NCI-H187 (cell line): Measurements from ENCODE around the gene CEACAM19.
"Not testable (repeated sequence)": the region's sequence is repeated elsewhere in the genome, so short reads cannot be mapped to it uniquely, and the experiment has no call there.

Experiments
- DNase-seq, 2 experiments: peaks; one replicate each; lab custom pipeline; 2025; lab: John Stamatoyannopoulos, UW

CEACAM19 gene

DNA sequence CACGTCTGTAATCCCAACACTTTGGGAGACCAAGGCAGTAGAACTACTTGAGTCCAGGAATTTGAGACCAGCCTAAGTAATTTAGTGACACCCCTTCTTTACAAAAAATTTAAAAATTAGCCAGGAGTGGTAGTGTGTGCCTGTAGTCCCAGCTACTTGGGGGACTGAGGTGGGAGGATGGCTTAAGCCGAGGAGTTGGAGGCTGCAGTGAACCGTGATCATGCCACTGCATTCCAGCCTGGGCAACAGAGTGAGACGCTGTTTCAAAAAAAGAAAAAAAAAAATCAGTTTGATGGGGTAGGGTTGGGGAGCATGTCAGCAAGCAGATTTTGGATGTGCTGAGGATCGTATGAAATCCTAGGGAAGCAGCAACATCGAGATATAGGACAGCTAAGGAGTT, 4.2 kb downstream of the CEACAM19 start:
- DNase-seq, result no peak

- DNase-seq, result no peak
These were observed 5.9 kb downstream of the CEACAM19 start for GRCh38 chr19:44677019-44677811.

DNA sequence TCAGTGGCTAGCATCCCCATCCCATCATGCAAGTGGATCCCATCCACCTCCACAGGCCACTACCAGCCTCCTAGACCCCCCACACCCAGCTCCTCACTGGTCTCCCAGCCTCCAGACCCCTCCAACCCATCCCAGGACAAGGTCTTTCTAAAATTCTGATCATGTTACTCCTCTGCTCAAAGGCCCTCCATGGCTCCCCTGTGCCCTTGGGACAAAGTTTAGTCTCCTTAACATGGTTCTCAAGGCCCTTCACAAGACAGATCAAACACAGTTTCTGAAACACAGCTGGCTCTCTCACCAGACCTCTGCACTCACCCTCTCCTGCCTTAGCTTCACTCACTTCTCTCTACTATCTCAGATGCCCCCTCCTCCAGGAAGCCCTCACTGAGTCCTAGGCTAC, 9.3 kb downstream of the CEACAM19 start:
- no peak for DNase-seq

- DNase-seq, result no peak
These were observed 10.9 kb downstream of the CEACAM19 start for GRCh38 chr19:44681992-44682790.

DNA sequence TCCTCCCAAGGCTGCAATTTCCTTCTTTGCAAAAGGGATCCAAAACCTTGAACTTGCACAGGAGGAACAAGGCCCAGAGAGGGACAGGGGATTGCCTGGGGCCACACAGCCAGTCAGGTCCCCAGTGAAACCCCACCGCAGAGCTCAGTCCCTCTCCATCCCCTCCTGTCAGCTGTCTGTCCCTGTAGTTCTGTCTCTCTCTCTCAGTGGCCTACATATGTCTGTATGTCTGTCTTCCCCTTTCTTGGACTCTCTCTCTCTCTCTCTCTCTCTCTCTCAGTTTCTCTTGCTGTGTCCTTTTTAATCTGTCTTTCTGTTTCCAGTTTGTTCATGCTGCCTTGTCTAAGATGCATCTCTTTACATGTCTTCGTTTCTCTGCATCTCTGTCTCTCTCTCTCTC, 11.5 kb downstream of the CEACAM19 start:
- no peak for DNase-seq

DNA sequence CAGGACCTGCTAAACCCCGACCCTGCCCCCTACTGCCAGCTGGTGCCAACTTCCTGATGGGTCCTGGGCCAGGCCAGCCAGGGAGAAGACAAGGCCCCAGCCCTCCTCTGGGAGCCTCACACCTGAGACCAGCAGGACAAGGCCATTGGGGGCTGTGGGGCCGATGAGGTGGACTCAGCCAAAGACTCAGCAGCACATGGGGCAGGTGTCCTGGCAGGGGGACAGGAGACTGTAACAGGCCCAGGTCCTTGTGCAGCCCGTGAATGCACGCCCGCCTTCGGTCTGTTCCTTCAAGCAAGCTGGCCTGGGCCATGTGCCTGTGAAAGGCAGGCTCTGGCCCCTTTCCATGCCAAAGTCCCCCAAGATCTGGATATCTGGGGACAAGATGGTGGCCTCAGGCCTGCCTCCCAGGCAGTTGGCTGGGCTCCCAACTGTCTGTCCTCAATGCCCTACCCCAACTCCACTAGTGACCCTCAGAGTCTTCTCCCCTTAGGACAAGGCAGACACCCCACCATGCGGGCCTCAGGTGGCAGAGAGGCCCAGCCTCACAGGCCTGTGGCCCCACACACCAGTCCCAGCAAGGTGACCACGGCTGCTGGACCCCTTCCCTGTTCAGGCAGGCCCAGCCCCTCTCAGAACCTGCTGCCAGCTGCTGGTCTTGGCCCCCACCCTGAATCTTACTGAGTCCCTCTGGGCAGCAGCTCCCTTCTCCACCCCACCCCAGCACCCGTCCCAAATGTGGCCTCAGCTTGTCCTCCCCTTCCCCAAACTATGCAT, 12.3 kb downstream of the CEACAM19 start:
- DNase-seq, result no peak

DNA sequence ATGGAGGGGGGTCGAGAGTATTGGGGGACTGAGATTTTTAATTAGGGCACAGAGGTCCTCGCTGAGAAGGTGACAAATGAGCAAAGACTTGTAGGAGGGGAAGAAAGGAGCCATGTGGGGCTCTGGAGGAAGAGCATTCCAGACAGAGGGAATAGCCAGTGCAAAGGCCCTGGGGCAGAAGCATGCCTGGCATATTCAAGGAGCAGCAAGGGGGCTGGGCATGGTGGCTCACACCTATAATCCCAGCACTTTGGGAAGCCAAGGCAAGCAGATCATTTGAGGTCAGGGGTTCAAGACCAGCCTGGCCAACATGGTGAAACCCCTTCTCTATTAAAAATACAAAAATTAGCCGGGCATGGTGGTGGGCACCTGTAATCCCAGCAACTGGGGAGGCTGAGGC, 13.1 kb downstream of the CEACAM19 start:
- DNase-seq, result not testable (repeated sequence)

- no peak for DNase-seq
These were observed 13.9 kb downstream of the CEACAM19 start for GRCh38 chr19:44684892-44685863.

DNA sequence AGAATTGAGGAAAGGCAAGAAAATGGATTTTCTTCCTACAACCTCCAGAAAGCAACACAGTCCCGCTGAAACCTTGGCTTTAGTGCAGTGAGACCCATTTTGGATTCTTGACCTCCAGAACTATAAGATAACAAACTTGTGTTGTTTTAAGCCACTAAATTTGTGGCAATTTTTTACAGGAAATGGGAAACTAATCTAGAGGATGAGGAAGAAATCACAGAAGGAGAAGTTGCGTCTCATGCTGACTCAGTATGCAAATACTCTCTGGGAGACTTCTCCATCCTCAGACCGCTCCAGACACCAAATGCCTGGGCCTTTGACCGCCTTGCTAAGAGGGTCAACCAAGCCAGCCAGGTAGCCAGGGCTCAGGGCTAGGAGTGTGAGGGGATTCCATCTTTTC, 14.6 kb downstream of the CEACAM19 start:
- no peak for DNase-seq

GRCh38 chr19:44686896-44687295, 15.6 kb downstream of the CEACAM19 start:
- no peak for DNase-seq

DNA sequence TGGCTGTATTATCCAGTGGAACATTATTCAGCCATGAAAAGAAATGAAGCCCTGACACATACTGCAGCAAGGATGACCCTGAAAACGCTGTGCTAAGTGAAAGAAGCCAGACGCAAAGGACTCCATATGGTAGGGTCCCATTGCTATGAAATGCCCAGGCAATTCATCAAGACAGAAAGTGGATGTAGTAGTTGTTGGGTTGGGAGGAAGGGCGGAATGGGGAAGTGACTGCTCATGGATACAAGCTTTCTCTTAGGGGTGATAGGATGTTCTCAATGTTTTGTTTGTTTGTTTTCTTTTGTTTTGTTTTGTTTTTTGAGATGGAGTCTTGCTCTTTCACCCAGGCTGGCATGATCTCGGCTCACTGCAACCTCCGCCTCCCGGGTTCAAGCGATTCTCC, 16.6 kb downstream of the CEACAM19 start:
- DNase-seq, result no peak

DNA sequence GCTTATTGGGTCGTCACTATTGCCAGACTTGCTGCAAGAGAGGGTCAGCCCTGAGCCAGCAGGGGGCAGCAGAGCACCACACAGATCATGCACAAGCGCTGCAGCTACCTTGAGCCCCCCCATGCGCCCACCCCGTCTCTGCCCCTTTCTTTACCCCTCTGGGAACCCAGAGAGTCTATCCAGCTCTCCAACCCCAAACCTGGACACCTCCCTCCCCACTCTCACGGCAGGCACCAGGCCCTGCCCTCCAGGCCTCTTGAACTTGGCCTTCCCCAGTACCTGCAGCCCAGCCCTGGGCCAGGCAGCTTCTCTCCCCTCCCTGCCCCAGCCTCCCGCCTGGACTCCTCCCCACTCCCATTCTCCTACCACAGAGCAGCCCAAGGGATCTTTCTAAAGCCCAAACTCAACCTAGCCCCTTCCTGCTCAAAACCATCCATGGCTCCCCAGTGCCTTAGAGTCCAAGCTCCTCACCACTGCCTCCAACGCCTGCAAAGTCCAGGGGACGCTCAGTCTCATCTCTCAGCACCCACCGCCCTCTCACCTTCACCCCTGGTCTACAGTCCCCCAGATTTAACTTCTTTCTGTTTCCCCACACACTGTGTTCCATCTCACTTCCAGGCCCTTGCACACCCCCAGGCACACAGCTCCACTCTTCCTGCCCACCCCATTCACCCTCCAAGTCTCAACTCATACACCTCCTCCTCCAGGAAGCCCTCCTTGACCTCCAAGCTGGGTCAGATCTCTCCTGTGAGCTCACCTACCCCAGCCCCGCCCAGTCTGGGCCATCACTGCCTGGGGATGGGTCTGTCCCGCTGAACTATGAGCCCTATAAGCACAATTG, 18.2 kb downstream of the CEACAM19 start:
- peak in 1 of 2 experiments; percentile 8 for DNase-seq

DNA sequence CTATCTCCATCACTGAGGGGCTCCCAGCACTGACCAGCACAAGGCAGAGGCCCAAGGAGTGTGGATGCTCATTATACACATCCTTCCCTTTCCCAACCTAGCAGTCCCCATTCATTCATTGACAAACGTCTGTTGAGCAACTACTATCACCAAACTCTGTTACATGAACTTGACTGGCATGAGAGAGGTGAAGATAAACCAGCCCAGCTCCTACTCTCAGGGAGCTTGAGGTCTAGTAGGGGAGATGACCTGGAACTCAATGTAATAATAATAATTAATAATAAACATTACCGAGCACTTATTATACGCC, 18.8 kb downstream of the CEACAM19 start:
- DNase-seq, result no peak

DNA sequence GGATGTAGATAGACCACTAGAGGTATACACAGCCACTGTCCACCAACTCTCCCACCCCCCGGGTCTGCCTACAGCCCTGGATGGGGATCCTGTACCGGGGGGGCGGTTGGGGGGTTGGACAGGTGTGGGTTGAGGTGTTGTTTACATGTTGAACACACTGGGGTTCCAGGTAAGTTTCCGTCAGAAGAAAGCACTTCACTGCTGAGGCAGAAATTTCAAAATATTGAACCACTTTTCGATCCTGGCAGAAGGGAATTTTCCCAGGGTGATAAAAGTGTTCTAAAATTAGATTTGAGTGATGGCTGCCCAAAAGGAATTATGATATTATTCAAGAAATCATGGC, 21.1 kb downstream of the CEACAM19 start:
- DNase-seq, result no peak

- no peak for DNase-seq
These were observed 22.9 kb downstream of the CEACAM19 start for GRCh38 chr19:44694184-44694579.

- no peak for DNase-seq
These were observed 25.8 kb downstream of the CEACAM19 start for GRCh38 chr19:44696939-44697669.

- no peak for DNase-seq
These were observed 26.4 kb downstream of the CEACAM19 start for GRCh38 chr19:44697670-44698034.

DNA sequence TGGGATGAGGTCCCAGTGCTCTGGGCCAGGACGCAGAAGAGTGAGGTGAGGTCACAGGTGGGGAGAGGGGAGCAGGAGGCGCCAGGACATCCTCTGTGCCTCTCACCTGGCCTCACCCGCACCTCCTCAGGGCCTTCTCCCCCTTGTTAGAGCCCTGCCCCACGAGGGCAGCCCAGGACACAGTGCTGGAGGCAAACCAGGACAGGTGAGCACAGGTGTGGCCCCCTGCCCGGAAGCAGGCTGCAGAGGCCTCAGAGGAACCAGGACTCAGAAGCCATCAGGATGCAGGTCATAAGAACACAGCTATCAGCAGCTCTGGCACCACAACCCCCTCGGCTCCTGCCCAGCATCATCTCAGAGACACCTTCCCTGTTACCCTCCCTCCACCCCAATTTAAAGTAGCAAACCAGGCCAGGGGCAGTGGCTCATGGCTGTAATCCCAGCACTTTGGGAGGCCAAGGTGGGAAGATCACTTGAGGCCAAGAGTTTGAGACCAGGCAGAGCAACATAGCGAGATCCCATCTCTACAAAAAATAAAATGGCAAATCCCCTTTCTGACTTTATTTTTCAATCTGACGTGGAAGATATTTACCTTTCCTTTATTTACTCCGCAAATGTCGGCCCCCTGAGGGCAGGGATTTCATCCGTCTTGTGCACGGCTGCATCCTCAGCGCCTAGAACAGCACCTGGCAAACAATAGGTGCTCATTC, 27.4 kb downstream of the CEACAM19 start, which contains the start of gene CEACAM16:
CEACAM16 (plus strand) TSS at position 660 of the 710 bp plus-strand sequence. CDS start 2,306 bp downstream, outside the sequence.
- no peak for DNase-seq

DNA sequence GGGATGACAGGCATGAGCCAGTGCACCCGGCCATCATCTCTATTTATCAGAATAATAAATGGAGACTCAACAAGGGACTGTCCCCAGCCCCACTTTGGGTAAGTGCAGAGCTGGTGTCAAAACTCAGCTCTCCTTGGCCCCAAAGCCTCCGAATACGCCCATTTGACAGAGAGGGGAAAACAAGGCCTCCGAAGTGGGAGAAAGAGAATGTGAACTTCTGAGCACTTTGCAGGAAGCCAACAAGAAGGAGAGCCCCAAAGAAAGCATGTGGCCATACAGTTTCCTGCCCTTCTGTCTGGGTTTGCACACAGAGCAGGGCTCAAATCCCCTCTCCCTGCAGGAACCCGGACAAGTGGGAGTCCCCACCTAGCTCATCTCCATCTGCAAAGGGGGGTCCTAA, 29.3 kb downstream of the CEACAM19 start:
- no peak for DNase-seq
